Lower leg skin (tissue), 3 donors: ENCODE data around the gene GGCT.

Experiments
- CTCF ChIP-seq, 3 donors: fragments of 450-650 bp; IDR thresholded peaks; one replicate each; pipeline ENCODE4 v1.5.1; 2016; ENCODE audit warnings: antibody characterized with exemption in 3 of 3, mild to moderate bottlenecking in 3 of 3, moderate library complexity in 2 of 3
- POLR2A ChIP-seq, 2 donors: fragments of 450-650 bp; IDR thresholded peaks; one replicate each; pipeline ENCODE4 v1.6.1; 2016 to 2017; ENCODE audit warnings: antibody characterized with exemption in 2 of 2, mild to moderate bottlenecking in 1 of 2, moderate library complexity in 1 of 2

GRCh38 chr7:30514177-30514576 lies 9.5 kb upstream of the GGCT start:
- TF ChIP-seq CTCF (IDR thresholded peaks at IDR 0.05) = no peak
- no peak for TF ChIP-seq POLR2A (IDR thresholded peaks at IDR 0.05)
